Dedifferentiated amniotic fluid mesenchymal stem cell (primary cell): Measurements from ENCODE around the gene KRT77.
"Not testable (repeated sequence)": the region's sequence is repeated elsewhere in the genome, so short reads cannot be mapped to it uniquely, and the experiment has no call there.

Experiments used
- DNase-seq: peaks from one replicate; pipeline ENCODE4 v3.0.0-alpha.2; 2016; ENCODE audit errors: extremely low spot score

The KRT77 gene

DNA sequence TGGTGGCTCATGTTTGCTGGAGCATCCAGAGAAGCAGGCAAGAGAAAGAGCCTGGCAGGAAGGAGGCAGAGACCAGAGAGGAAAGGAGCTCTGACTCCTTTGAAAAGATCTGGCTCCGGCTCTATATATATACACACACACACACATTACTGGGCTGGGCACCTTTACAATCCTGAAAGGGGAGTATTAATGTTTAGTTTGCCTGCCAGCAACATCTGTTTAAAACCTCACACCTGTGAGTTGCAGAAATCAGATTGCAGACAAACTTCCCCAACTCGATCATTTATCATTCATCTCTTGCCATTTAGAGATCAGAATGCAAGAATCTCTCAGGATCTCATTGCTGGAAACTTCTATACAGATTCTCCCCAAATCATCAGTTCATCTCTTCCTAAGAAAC, at the start of gene KRT77:
KRT77 (minus strand) TSS at position 101 of the 400 bp plus-strand sequence; CDS start at position 11, 90 bp downstream.
- no peak for DNase-seq

DNA sequence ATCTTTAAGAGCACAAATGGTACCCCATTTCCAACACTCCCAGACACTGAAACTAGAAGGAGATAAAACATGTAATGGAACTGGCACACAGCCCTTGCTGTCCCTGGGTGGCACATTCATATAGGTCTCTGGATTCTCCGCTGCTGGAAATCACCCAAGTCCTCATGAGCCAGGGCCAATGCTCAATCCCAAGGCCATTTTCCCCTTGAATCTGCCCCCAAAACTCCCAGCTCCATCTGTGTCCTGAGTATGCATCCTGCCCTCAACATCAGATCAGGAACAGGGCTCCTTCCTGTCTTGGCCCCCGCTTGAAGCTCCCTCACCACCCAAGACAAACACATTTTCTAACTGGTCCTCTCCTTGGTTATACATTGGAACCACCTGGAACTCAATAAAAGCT, 49.2 kb upstream of the KRT77 start:
- no peak for DNase-seq

DNA sequence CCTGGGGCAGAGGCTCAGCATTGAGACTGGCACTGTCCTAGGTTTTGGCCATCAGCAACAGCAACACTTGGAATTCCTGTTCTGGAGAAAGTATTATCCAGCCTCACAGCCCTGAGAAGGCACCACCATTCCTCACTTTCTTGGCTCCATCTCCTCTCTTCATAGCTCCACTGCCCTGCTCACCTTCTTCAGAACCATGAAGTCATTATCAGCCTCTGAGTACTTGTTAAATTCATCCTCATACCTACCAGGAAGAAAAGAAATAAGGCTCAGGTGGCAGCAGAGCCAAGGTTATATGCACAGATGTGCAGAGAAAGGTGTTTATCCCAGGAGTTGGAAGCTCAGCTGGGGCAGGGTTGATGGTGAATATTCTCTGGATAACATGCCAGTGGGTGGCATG, 48.5 kb upstream of the KRT77 start:
- DNase-seq, result no peak

DNA sequence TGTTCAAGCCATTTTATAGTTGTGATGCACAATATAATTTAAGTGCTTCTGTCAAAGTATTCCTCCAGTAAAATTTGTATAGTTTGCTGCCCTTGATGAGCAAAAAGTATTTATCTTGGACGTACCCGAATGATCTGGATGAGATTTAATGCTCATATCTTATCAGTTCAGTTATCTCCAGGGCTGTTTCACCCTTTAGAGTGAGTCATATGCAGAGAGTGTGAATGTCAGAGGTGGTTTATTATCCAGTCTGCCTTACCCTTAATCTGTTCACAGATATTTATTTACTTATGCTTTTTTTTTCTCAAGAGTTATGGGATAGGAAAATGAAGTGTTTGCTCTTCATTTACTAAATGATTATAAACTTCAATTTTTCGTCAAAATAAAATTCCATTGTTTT, 47.2 kb upstream of the KRT77 start:
- not testable (repeated sequence) for DNase-seq

DNA sequence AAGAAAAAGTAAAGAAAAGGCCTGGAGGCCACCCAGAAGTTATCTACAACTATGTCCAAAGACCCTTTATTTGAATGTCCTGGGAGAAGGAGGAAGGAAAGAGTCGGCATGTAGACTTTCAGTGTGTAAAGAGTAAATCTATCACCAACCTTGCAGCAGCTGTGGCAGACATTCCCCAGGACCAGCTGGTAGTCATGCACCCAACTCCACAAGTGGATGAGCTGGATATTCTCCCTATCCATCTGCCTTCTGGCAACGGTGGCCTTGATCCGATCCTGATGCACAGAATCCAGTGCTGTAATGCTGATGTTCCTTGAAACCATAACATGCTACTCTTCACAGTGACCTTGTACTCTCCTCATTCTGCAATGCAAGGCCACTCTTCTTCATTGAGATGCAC, 46.5 kb upstream of the KRT77 start:
- DNase-seq, result no peak

DNA sequence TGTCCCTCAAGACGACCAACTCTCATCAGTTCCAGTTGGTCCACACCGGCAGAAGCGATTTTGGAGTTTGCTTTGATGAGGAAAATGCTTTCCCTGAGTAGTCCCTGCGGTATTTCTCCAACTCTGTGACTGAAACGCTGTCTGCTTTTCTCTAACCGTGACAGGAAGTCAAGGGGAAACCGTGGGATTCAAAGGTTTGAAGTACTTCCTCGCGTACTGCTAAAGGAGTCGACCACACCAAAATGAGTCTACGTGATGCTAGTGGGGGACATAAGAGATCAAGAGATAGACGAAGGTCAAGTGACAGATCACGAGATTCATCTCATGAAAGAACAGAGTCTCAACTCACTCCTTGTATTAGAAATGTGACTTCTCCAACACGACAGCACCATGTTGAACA, 45.3 kb upstream of the KRT77 start:
- DNase-seq, result no peak

DNA sequence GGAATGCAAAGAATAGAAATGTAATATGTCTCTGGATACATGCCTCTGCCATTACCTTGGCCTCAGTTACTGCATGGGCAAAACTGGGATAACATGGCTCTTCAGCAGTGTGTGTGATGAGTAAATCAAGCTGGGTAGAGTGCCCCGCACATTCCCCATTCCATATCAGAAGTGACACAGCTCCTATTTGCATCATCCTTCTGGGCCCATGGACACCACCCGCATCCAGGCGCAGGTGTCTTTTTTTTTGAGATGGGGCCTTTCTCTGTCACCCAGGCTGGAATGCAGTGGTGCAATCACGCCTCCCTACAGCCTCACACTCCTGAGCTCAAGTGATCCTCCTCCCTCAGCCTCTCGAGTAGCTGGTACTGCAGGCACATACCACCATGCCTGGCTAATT, 42.2 kb upstream of the KRT77 start:
- DNase-seq, result no peak

DNA sequence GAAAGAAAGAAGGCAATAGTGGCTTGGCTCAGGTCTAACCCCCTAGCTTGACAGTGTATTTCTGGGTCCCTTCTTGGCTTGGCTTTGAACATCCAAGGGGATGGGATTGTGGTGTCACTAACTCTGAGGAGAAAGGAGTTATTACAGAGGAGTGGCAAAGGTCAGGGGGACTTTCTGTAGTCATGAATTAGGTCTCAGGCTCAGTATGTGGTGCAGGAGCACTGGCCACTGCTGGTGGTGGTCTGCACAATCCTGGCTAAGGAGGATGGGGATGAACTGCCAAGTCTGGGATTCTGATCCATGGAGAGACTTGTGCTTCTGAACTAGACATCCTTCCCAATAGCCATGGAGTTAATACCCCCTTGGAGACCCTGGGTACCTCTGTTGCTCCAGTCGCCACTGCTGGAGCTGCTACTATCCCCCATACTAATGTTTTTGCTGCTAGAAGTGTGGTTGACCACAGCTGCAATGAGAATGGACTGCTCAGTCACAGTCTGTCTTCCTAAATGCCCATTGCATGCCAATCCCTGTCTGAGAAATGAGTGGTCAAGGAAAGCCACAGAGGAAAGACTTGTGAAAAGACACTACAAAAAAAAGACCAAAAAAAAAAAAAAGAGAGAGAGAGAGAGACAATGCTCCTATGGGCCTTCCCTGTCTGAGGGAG, 41.3 kb upstream of the KRT77 start:
- no peak for DNase-seq

DNA sequence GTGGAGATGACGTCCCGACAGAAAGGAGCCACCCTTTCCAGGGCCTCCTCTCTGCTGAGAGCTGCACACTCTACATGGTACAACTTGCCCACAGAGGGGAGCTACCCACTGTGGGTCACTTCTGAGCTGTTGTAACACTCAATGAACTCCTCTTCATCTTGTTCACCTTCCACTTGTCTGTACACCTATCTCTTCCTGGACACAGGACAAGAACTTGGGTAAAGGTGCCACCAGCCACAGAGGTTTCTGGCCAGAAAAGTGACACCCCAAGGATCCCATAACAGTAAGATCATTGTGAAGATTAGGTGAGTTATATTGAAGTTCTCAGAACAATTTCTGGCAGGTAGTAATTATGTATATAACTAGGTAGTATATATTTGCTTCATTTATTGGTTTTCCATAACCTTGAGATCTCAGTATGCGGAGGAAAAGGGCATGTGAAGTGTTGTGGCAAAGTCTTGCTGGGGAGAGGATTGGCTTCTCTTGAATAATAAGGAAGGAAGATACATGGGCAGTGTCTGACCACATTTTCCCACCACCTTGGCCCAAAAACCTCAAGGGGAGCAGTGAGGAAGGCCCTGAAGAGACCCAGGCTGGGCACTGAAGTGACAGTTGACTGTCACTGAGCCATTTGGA, 39.6 kb upstream of the KRT77 start:
- no peak for DNase-seq

DNA sequence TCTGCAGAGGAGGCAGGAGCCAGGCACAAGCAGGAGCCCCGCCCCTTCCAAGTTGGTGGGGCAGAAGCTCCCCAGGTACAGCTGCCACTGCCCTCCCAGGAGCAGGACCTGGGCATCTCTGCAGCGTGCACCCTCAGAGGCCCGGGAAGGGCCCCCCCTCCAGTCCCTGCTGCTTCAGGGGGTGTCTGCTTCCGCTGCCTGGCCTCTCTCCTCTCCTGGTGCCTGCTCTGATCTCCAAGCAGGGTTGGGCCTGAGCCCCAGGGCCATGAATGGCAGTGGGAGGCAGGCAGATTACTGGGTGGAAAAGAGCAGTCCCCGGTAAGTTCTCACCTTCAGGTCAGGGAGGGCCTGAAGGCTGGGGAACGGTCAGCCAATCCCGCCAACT, 38.9 kb upstream of the KRT77 start:
- no peak for DNase-seq

DNA sequence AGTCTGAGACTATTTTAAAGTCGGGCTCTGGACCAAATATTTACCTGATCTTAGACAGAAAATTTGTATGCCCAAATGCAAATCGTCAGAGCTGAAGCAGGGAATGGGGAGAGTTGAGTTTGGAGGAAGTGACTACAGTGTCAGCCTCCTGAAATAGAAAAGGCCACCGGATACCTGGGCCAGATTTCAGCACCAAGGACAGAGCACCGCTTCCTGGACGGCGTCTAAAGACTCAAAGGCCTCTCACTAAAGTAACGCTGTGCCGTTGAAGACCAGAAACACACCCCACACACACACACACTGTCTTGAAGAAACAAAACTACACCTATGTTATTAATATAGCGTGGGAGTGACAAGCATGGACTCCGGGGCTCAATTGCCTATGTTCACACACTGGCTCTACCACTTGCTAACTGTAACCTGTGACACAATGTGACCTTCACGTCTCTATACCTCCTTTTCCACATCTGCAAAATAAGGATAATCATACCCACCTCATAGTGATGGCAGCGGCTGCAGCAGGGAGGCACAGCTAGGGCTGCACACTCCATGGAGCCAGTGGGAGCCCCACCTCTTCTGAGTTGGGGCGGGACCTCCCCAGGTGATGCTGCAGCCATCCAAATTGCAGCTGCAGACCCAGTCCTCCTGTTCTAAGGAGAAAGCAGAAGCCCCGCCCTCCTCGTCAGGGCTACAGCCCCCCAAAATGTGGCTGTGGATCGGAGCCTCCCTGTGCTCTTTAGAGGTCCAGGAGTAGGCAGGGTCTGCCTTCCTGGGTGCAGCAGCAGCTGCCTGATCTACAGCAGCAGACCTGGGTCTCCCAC, 38.3 kb upstream of the KRT77 start:
- DNase-seq, result peak; percentile 20

DNA sequence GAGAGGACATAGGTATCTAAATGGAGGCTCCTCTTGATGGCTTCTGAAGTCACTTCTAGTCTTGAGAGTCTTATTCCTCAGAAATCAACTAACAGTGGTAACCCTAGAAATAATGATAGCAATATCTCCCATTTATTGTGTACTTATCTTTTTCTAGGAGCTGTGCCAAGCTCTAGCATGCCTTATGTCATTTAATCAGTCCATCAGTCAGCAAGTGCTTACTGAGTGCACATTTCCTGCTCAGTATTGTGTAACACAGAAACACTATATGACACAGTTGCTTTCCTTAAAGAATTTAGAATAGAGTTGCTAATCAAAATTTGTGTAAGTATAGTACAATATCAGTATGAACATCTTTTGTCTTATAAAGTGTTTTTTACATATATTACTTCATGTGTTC, 37.3 kb upstream of the KRT77 start:
- DNase-seq, result no peak

DNA sequence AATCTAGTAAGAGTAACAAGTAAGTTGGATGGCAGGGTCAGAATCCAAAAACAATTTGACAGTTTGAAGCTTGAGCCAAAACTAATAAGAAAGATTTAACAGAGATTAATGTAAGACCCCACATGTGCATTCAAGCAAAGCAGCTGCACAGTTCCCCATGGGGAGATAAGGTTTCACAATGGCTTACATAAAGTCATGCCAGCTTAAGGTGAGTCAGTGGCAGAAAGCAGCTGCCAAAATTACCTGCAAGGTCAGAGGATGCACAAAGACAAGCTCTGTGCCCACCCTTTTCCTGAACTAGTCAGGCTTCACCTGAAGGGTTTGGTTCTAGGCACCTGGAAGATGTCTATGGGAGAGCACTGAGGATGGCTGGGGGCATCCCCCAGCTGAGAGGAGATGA, 36.6 kb upstream of the KRT77 start:
- no peak for DNase-seq

DNA sequence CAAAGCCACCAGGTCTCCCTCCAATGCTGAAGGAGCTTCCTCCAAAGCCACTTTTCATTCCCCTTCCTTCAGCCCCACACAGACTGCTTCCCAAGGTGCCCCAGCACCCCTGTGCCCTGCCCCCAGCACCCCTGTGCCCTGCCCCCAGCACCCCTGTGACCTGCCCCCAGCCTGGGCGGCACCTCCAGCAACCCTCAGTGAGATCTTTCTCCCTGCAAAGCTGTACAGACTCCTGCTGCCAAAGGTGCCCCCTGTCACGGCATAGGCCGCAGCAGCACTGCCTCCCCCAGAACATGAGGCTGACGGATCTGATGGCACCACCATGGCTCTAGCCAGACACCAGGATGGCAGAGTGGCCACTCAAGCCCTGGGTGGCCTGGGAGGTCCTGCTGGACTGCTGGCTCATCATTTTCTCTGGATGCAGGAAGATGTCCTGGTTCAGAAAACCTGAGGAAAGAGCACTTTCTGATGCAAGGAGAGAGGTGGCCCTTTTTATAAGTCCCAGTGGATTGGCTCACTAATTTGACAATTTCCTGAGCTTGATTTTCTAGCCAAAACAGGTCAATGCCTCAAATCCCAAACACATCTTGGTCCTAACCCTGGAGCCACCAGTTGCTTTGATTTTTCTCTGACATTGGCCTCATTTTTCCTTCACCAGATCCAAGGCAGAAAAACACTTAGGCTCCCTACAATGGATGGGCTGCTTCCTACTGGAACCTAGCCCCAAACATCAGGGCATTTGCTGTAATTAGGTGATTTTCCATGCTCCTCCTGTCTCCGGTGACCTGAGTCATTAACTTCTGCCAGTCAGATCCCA, 32.7 kb upstream of the KRT77 start:
- no peak for DNase-seq

DNA sequence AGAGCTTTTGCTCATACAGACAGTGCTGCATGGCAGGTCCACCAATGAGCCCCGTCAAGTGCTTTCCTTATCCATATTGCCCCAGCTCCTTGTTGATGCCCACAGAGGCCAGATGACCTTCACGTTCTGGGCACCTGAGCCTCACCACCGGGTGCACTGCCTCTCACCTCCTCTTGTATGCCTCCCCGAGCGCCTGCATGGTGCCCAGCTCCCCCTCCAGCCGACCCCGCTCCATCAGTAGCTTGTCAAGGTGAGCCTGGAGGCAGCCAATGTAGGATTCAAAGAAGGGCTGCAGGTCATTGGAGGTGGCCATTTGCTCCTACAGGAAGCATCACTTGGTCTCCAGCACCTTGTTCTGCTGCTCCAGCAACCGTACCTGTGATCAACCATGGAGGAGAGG, 31.8 kb upstream of the KRT77 start:
- DNase-seq, result no peak

DNA sequence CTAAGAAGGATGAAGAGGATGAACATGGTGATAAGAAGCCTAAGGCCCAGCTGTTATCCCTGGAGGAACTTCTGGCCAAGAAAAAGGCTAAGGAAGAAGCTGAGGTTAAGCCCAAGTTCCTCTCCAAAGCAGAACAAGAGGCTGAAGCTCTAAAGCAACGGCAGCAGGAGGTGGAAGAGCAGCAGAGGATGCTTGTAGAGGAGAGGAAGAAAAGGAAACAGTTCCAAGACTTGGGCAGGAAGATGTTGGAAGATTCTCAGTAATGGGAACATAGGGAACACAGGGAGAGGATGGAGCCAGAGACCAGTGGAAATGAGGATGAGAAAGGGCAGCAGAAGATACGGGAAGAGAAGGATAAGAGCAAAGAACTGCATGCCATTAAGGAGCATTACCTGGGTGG, 27.5 kb upstream of the KRT77 start:
- no peak for DNase-seq

DNA sequence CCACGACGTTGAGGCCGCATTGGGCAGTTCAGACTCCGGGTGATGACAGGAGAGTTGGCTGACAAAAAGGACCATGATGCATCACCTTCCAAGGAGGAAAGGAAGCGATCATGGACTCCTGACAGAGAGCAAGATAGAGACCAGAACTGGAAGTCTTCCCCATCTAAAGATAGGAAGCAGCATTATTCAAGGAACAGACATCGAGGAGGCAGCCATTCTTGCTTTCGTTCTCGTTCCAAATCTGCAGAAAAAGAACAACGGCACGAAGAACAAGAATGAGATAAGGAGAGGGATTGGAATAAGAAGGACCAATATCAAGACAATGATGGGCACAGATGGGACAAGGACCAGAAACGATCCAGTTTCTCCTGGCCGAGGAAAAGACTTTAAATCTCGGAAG, 27.1 kb upstream of the KRT77 start:
- no peak for DNase-seq

DNA sequence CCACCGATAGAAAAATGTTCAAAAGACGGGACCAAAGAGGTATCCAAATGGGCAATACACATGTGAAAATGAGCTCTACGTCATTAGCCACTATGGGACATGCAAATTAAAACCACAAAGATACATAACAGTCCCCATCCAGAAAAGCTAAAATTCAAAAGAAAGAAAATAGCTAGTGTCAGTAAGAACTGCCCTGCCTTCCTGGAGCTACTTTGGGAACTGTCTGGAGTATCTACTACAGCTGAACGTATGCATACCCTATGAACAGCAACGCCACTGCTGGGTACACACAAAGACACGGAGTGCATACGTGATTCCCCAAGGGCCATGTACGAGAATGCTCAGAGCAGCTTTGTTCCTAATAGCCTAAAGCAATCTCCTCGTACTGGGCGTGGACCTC, 25.8 kb upstream of the KRT77 start:
- no peak for DNase-seq

DNA sequence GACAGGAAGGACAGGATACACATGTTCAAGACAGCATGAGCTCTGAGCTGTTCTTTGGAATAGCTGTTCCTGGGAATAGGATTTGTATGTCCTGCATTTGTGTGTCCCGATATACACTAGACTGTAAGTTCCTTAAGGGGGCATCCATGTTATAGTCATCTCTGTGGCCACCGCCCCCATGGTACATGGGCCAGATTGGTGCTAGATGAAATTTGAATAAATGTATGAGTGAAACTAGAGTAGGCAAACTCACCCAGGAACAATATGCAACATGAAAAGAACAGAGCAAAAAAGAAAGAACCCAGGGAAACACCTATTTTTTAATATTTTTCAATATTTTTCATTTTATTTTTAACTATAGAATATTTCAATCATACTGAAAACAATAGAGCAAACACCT, 25.1 kb upstream of the KRT77 start:
- DNase-seq, result no peak

DNA sequence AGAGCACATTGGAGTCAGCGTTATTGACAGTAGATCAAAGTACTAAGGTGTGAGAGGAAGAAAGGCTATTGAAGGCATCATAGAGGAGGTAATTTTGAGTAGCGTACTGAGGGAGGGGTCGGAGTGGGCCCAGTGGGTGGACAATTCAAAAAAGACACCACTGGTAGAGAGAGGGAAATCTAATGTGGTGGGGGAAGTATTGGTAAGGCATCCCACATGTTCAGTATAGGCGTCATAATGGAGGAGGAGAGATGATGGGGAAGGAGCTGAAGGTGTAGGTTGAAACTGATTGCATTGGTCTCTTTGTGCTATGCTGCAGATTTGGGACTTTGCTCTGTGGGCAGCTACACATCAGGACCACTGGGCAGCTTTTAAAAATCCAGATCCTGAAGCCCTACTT, 23.7 kb upstream of the KRT77 start:
- DNase-seq, result no peak

DNA sequence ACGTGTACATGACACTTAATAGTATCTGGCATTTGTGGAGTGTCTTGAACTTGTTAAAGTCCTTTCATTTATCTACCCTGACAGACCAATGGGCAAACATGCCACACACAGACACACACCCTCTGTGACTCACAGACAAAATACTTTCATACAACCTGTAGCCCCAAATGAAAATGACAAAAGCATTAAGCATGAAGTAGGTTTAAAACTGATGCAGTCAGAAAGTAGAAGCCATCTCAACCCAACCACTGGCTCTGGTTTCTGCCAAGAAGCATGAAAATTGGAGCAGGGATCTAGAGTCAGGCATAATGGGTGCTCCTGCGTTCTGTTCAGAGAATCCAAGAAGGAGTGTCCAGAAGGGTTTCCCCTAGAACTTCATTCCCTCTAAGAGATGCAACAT, 23.1 kb upstream of the KRT77 start:
- DNase-seq, result no peak

DNA sequence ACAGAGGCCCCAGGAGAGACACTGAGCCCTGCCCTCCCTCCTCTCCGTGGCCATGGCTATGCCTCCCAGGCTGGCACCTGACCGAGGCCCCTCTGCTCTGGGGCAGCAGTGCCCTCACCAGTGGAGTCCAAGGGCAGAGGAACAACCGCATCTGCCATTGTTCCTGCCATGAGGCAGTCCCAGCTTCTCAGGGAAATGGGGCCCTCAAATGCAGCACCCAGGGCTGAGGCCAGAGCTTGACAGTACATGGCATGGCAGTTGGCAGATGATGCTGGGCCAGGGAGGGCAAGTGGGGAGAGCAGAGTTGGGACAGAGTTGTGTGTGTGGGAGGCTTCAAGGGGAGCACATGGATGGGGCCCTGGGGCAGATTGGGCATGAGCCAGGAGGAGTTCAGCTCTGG, 21.1 kb upstream of the KRT77 start:
- DNase-seq, result no peak
